ENCODE data around the gene PCDHGA2. TPM values are rescaled to one million over a fixed set of nuclear protein-coding genes. Genes with fewer than 3 reads are reported as not detected.

PCDHGA2 gene
- total and polyA plus RNA-seq, 2 experiments from 2014 or later: 0.45 to 1.0 TPM

DNA sequence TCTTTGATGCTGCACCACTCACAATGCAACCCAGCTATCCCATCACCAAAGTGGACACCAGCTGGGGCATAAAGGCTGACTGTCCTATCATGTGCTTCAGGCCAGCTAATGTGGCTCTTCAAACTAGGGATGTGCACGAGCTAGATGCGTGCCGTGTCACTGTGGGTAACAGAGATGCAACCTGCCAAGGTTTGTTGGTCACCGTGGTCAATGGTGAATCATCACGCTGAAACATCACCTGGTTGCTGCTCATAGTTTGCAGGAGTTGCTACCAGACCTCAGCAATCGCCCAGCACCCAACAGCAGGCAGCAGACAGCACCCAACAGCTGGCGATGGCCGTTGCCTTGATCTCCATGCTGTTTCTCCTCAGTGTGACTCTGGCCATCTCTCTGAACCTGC lies 10.3 kb upstream of the PCDHGA2 start:
- Histone ChIP-seq H3K27ac (ENCODE audit: low read depth) (no peak overlapping the region), H3K27me3 (ENCODE audit: insufficient read depth) (no peaks in the 10 kb centered on the region), H2AFZ (no peak overlapping the region), H4K20me1 (replicated peaks; ENCODE audit: insufficient read depth) (no peaks in the 10 kb centered on the region), H3K4me1 (ENCODE audit: insufficient read depth) (no peaks in the 10 kb centered on the region), H3K9me2 (ENCODE audit: insufficient read depth) (0 out of 2 replicates have a peak, but pooled peaks cover 6% of the 10 kb centered on the region), H3K4me2 (no peak overlapping the region), H3K79me2 (replicated peaks; ENCODE audit: insufficient read depth) (no peaks in the 10 kb centered on the region), H3K36me3 (ENCODE audit: insufficient read depth) (no peaks in the 10 kb centered on the region), H3F3A (replicated peaks; ENCODE audit: low read depth) (no peaks in the 10 kb centered on the region), H3K4me3 (no peak overlapping the region)
- Mint-ChIP-seq H3K27ac (no peak overlapping the region), H3K36me3 (ENCODE audit: low read depth) (peaks cover 35% of the 10 kb centered on the region), H3K9me3 (peaks cover 58% of the 10 kb centered on the region), H3K4me3 (no peak overlapping the region), H3K27me3 (ENCODE audit: insufficient read depth, low read depth, poor library complexity) (peaks cover 4% of the 10 kb centered on the region), H3K4me1 (peaks cover 2% of the 10 kb centered on the region)
- no peak for DNase-seq (ENCODE audit: low spot score)
- TF ChIP-seq POLR2AphosphoS5 (IDR thresholded peaks at IDR 0.05; ENCODE audit: low read depth) (no peak), ZNF114 (CRISPR knock-in tag; IDR thresholded peaks at IDR 0.05) (no peak), EZH2 (IDR thresholded peaks at IDR 0.05; ENCODE audit: low read depth, unreplicated experiment) (no peak), STAT1 (IDR thresholded peaks at IDR 0.05; ENCODE audit: unreplicated experiment) (no peak), EZH2phosphoT487 (IDR thresholded peaks at IDR 0.05; ENCODE audit: unreplicated experiment) (no peak), ZNF331 (CRISPR knock-in tag; IDR thresholded peaks at IDR 0.05; ENCODE audit: low read depth) (no peak), NANOG (IDR thresholded peaks at IDR 0.05; ENCODE audit: borderline replicate concordance) (no peak), CREB1 (CRISPR knock-in tag; IDR thresholded peaks at IDR 0.05; ENCODE audit: low read depth) (no peak)
- TF ChIP-seq, protein P1, sequence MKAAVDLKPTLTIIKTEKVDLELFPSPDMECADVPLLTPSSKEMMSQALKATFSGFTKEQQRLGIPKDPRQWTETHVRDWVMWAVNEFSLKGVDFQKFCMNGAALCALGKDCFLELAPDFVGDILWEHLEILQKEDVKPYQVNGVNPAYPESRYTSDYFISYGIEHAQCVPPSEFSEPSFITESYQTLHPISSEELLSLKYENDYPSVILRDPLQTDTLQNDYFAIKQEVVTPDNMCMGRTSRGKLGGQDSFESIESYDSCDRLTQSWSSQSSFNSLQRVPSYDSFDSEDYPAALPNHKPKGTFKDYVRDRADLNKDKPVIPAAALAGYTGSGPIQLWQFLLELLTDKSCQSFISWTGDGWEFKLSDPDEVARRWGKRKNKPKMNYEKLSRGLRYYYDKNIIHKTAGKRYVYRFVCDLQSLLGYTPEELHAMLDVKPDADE (IDR thresholded peaks at IDR 0.05): no peak
- TF ChIP-seq, protein P2, sequence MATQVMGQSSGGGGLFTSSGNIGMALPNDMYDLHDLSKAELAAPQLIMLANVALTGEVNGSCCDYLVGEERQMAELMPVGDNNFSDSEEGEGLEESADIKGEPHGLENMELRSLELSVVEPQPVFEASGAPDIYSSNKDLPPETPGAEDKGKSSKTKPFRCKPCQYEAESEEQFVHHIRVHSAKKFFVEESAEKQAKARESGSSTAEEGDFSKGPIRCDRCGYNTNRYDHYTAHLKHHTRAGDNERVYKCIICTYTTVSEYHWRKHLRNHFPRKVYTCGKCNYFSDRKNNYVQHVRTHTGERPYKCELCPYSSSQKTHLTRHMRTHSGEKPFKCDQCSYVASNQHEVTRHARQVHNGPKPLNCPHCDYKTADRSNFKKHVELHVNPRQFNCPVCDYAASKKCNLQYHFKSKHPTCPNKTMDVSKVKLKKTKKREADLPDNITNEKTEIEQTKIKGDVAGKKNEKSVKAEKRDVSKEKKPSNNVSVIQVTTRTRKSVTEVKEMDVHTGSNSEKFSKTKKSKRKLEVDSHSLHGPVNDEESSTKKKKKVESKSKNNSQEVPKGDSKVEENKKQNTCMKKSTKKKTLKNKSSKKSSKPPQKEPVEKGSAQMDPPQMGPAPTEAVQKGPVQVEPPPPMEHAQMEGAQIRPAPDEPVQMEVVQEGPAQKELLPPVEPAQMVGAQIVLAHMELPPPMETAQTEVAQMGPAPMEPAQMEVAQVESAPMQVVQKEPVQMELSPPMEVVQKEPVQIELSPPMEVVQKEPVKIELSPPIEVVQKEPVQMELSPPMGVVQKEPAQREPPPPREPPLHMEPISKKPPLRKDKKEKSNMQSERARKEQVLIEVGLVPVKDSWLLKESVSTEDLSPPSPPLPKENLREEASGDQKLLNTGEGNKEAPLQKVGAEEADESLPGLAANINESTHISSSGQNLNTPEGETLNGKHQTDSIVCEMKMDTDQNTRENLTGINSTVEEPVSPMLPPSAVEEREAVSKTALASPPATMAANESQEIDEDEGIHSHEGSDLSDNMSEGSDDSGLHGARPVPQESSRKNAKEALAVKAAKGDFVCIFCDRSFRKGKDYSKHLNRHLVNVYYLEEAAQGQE (IDR thresholded peaks at IDR 0.05; ENCODE audit: unreplicated experiment): no peak
- TF ChIP-seq, protein P3, sequence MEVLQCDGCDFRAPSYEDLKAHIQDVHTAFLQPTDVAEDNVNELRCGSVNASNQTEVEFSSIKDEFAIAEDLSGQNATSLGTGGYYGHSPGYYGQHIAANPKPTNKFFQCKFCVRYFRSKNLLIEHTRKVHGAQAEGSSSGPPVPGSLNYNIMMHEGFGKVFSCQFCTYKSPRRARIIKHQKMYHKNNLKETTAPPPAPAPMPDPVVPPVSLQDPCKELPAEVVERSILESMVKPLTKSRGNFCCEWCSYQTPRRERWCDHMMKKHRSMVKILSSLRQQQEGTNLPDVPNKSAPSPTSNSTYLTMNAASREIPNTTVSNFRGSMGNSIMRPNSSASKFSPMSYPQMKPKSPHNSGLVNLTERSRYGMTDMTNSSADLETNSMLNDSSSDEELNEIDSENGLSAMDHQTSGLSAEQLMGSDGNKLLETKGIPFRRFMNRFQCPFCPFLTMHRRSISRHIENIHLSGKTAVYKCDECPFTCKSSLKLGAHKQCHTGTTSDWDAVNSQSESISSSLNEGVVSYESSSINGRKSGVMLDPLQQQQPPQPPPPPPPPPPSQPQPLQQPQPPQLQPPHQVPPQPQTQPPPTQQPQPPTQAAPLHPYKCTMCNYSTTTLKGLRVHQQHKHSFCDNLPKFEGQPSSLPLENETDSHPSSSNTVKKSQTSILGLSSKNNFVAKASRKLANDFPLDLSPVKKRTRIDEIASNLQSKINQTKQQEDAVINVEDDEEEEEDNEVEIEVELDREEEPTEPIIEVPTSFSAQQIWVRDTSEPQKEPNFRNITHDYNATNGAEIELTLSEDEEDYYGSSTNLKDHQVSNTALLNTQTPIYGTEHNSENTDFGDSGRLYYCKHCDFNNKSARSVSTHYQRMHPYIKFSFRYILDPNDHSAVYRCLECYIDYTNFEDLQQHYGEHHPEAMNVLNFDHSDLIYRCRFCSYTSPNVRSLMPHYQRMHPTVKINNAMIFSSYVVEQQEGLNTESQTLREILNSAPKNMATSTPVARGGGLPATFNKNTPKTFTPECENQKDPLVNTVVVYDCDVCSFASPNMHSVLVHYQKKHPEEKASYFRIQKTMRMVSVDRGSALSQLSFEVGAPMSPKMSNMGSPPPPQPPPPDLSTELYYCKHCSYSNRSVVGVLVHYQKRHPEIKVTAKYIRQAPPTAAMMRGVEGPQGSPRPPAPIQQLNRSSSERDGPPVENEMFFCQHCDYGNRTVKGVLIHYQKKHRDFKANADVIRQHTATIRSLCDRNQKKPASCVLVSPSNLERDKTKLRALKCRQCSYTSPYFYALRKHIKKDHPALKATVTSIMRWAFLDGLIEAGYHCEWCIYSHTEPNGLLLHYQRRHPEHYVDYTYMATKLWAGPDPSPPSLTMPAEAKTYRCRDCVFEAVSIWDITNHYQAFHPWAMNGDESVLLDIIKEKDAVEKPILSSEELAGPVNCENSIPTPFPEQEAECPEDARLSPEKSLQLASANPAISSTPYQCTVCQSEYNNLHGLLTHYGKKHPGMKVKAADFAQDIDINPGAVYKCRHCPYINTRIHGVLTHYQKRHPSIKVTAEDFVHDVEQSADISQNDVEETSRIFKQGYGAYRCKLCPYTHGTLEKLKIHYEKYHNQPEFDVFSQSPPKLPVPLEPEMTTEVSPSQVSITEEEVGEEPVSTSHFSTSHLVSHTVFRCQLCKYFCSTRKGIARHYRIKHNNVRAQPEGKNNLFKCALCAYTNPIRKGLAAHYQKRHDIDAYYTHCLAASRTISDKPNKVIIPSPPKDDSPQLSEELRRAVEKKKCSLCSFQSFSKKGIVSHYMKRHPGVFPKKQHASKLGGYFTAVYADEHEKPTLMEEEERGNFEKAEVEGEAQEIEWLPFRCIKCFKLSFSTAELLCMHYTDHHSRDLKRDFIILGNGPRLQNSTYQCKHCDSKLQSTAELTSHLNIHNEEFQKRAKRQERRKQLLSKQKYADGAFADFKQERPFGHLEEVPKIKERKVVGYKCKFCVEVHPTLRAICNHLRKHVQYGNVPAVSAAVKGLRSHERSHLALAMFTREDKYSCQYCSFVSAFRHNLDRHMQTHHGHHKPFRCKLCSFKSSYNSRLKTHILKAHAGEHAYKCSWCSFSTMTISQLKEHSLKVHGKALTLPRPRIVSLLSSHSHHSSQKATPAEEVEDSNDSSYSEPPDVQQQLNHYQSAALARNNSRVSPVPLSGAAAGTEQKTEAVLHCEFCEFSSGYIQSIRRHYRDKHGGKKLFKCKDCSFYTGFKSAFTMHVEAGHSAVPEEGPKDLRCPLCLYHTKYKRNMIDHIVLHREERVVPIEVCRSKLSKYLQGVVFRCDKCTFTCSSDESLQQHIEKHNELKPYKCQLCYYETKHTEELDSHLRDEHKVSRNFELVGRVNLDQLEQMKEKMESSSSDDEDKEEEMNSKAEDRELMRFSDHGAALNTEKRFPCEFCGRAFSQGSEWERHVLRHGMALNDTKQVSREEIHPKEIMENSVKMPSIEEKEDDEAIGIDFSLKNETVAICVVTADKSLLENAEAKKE (CRISPR knock-in tag; IDR thresholded peaks at IDR 0.05): no peak
- TF ChIP-seq, protein P4, sequence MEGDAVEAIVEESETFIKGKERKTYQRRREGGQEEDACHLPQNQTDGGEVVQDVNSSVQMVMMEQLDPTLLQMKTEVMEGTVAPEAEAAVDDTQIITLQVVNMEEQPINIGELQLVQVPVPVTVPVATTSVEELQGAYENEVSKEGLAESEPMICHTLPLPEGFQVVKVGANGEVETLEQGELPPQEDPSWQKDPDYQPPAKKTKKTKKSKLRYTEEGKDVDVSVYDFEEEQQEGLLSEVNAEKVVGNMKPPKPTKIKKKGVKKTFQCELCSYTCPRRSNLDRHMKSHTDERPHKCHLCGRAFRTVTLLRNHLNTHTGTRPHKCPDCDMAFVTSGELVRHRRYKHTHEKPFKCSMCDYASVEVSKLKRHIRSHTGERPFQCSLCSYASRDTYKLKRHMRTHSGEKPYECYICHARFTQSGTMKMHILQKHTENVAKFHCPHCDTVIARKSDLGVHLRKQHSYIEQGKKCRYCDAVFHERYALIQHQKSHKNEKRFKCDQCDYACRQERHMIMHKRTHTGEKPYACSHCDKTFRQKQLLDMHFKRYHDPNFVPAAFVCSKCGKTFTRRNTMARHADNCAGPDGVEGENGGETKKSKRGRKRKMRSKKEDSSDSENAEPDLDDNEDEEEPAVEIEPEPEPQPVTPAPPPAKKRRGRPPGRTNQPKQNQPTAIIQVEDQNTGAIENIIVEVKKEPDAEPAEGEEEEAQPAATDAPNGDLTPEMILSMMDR (conservative IDR thresholded peaks at IDR 0.05; ENCODE audit: low read depth in 2 of 2): no peak
- no peak for ATAC-seq

All from GM23338 (cell line).